Cardiac muscle cell (in vitro differentiated cells and primary cell): ENCODE measurements around the gene HGS. TPM values are rescaled to one million over a fixed set of nuclear protein-coding genes. Genes with fewer than 3 reads are reported as not detected.

ENCODE experiments used
- DNase-seq, 2 donors: peaks; one replicate each; pipeline versions ENCODE4 v3.0.0 to v3.0.0-alpha.2; 2010 to 2017; ENCODE audit warnings: low read depth in 1 of 2, low spot score in 1 of 2
- H3K27ac ChIP-seq: fragments of 200-600 bp; sonication (generic); 2 replicates; pipeline ENCODE4 v1.5.1; 2016
- H3K27me3 ChIP-seq: fragments of 200-600 bp; sonication (generic); 2 replicates; pipeline ENCODE4 v1.6.0; 2016; ENCODE audit warnings: control low read depth
- H3K36me3 ChIP-seq: fragments of 200-600 bp; sonication (generic); 2 replicates; pipeline ENCODE4 v1.5.1; 2016; ENCODE audit warnings: control low read depth
- H3K4me1 ChIP-seq: fragments of 200-600 bp; sonication (generic); 2 replicates; pipeline ENCODE4 v1.8.1; 2017; ENCODE audit warnings: low read depth, mild to moderate bottlenecking, mixed run types
- H3K4me3 ChIP-seq: fragments of 200-600 bp; sonication (generic); 2 replicates; pipeline ENCODE4 v1.5.1; 2016; ENCODE audit warnings: mild to moderate bottlenecking
- H3K9me3 ChIP-seq: fragments of 200-600 bp; sonication (generic); 2 replicates; pipeline ENCODE4 v1.5.1; 2017; ENCODE audit warnings: low read depth, mild to moderate bottlenecking, control low read depth
- CTCF ChIP-seq: IDR thresholded peaks from 2 replicates; pipeline ENCODE4 v1.5.1; 2012; ENCODE audit warnings: low read depth, mild to moderate bottlenecking, low read length
- polyA plus RNA-seq: library from polyadenylated mRNA; unstranded; fragments of >200 nt; fragmentation: Nextera tagmentation; extraction: Ambion mirVana; gene quantifications from 2 replicates; pipeline ENCODE4 v1.2.1, GENCODE V29; 2016
- total RNA-seq: library from RNA; depleted of rRNA; stranded (reverse); fragments of >200 nt; gene quantifications from 2 replicates; pipeline ENCODE4 v1.2.3, GENCODE V29; 2016

Gene HGS
- total and polyA plus RNA-seq, 2 experiments from 2014 or later = 107 to 109 TPM

- H3K4me3 ChIP-seq = no peak overlapping the region
- no peaks in the 10 kb centered on the region for H3K27me3 ChIP-seq
- no peak for DNase-seq
- no peak for TF ChIP-seq CTCF
- peak overlapping the region; percentile 66 for H3K27ac ChIP-seq
- no peaks in the 10 kb centered on the region for H3K9me3 ChIP-seq
- H3K4me1 ChIP-seq = peaks cover 7% of the 10 kb centered on the region
- H3K36me3 ChIP-seq = peaks cover 33% of the 10 kb centered on the region
Measured at GRCh38 chr17:81697261-81698044, 13.6 kb downstream of the HGS start.

GRCh38 chr17:81700353-81701287, 16.8 kb downstream of the HGS start:
- no peak overlapping the region for H3K4me3 ChIP-seq
- peaks cover 7% of the 10 kb centered on the region for H3K4me1 ChIP-seq
- no peak for TF ChIP-seq CTCF
- no peaks in the 10 kb centered on the region for H3K9me3 ChIP-seq
- peaks cover 29% of the 10 kb centered on the region for H3K36me3 ChIP-seq
- H3K27me3 ChIP-seq = no peaks in the 10 kb centered on the region
- DNase-seq = no peak
- H3K27ac ChIP-seq = no peak overlapping the region

GRCh38 chr17:81701288-81702071, 17.7 kb downstream of the HGS start:
- Histone ChIP-seq H3K4me3 (peak overlapping the region; percentile 54), H3K4me1 (peaks cover 7% of the 10 kb centered on the region), H3K27ac (no peak overlapping the region), H3K27me3 (no peaks in the 10 kb centered on the region), H3K9me3 (no peaks in the 10 kb centered on the region), H3K36me3 (peaks cover 31% of the 10 kb centered on the region)
- DNase-seq = no peak
- no peak for TF ChIP-seq CTCF

- Histone ChIP-seq H3K4me3 (peak within 1 kb of the TSS; percentile 54), H3K27ac (peak within 1 kb of the TSS; percentile 89), H3K36me3 (peaks cover 38% of the 10 kb centered on the region), H3K9me3 (no peaks in the 10 kb centered on the region), H3K4me1 (peaks cover 7% of the 10 kb centered on the region), H3K27me3 (no peaks in the 10 kb centered on the region)
- peak; percentile 6 for TF ChIP-seq CTCF
- DNase-seq = peak; percentile 94 to 98
Measured at GRCh38 chr17:81702934-81703746, 19.3 kb downstream of the HGS start, which contains the start of gene MRPL12. TSS of gene MRPL12 (plus strand) at chr17:81703367. CDS start at chr17:81703502, 135 bp downstream.
